GM18870 (cell line): ENCODE data around the gene CCN2.
"Not testable (repeated sequence)": the region's sequence is repeated elsewhere in the genome, so short reads cannot be mapped to it uniquely, and the experiment has no call there.

Experiments used
- ATAC-seq: cut with Tn5 transposase; IDR thresholded peaks from one replicate; pipeline ENCODE4 v1.9.1; 2021; ENCODE audit warnings: moderate library complexity; ENCODE audit not compliant: unreplicated experiment

The CCN2 gene

GRCh38 chr6:131911951-131912350, 39.2 kb downstream of the CCN2 start:
- no peak for ATAC-seq

GRCh38 chr6:131910956-131911355, 40.2 kb downstream of the CCN2 start:
- no peak for ATAC-seq

- peak; percentile 15 for ATAC-seq
Observed at GRCh38 chr6:131910219-131910589, 41.0 kb downstream of the CCN2 start.

- peak; percentile 98 for ATAC-seq
Observed at GRCh38 chr6:131909408-131910218, 41.6 kb downstream of the CCN2 start.

- ATAC-seq = not testable (repeated sequence)
Observed at GRCh38 chr6:131908787-131909186, 42.4 kb downstream of the CCN2 start.

GRCh38 chr6:131903734-131904133, 47.4 kb downstream of the CCN2 start:
- not testable (repeated sequence) for ATAC-seq

- ATAC-seq = not testable (repeated sequence)
Observed at GRCh38 chr6:131901326-131901873, 49.8 kb downstream of the CCN2 start.

GRCh38 chr6:131900231-131900630, 50.9 kb downstream of the CCN2 start:
- no peak for ATAC-seq

- ATAC-seq = no peak
Observed at GRCh38 chr6:131898718-131899117, 52.5 kb downstream of the CCN2 start.
